GM18505 (cell line): Measurements from ENCODE around the gene SMG5.

ENCODE experiments used
- ATAC-seq: cut with Tn5 transposase; IDR thresholded peaks from one replicate; pipeline ENCODE4 v1.9.1; 2021; ENCODE audit not compliant: unreplicated experiment
- POLR2A ChIP-seq: IDR thresholded peaks from 4 replicates; pipeline ENCODE4 v1.6.1; 2011; ENCODE audit warnings: borderline replicate concordance; ENCODE audit not compliant: insufficient read depth, insufficient read length; ENCODE audit errors: extremely low read depth

SMG5 gene

DNA sequence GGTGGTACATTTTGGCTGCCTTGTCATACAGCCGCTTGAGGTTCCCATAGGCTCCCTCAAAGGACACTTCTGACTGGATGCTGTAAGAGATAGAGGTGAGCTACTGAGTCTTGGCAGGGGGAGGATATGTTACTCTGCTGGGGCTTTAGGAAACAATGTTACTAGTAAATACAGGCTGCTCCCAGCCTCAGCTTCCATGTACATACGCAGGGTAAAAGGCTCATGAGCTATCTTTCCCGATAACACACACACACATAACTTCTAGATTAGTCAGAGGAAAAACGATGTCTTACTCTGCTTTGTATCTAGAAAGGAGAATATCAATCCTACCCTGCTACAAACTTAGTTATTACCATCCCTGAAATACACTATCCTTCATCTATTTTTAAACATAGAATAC, 14.3 kb downstream of the SMG5 start:
- no peak for ATAC-seq
- TF ChIP-seq POLR2A, result no peak

DNA sequence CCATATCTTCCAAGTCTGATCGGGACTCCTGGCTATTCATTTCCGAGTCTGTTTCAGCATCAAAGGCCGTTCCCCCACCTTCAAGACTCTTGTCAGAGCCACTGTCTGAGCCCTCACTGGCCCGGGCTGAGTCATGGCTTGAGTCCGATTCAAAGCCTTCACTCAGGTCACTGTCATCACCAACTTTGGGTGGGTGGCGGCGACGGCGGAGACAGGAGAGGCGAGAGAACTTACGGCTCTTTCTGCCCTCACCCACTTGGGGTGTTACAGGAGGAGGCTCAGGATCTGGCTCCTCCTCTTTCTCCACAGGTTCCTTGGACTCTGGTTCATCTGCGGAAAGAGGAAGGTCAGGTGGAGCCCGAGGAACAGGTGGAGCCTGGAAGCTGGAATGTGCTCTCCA, 16.6 kb downstream of the SMG5 start:
- ATAC-seq, result no peak

DNA sequence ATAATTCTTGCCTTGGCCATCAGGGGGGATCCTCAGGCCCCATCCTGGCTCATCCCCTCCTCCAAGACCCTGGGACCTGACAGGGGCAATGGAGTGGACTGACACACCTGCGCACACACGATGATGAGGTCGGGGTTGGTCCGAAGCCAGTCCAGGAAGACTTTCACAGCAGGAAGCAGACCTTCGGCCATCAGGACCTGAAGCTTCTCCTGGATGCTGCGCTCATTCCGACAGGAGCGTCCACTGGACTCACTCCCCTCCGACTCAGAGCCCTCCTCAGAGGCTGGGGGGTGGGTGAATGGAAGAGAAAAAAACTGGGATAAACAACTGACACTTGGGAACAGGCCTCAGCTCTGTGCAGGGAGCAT, 19.4 kb downstream of the SMG5 start:
- no peak for TF ChIP-seq POLR2A
- no peak for ATAC-seq

More for the DNA sequence above, 16.6 kb downstream of the SMG5 start:
- no peak for TF ChIP-seq POLR2A

DNA sequence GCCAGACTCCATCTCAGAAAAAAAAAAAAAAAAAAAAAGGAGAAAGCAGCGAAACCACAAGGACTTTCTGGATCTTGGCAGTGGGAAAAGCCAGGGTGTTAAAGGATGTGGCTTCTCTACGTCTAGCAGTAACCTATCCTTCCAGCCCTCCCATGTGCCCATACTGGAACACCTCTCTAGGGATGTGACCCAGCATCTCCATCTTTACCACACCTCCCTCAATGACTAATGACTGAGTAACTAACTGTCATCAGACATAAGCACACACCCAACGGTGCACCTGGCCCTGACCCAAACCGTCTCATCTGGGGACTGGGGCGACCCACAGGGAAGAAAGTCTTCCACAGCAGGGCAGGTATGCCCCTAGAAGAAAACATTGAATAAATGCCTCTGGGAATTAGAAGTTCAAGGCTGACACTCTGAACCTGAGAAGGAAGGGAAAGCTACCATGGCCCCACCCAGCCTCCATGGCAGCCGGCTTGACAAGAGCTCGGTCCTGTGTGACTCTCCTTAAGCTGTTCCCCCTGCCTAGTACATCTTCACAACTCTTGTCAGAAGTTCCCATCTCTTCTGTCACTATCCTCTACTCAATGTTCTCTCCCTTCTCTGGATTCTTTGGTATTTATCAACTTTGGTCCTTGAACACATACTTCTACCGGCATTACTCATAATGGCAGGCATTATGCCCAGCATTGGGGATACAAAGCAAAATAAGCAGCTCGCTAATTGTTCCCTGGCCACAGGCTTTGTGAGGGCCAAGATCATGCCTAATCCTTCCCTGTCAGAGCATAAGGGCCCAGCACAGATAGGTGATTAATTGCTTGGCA, 20.0 kb downstream of the SMG5 start:
- ATAC-seq, result no peak
- TF ChIP-seq POLR2A, result no peak

DNA sequence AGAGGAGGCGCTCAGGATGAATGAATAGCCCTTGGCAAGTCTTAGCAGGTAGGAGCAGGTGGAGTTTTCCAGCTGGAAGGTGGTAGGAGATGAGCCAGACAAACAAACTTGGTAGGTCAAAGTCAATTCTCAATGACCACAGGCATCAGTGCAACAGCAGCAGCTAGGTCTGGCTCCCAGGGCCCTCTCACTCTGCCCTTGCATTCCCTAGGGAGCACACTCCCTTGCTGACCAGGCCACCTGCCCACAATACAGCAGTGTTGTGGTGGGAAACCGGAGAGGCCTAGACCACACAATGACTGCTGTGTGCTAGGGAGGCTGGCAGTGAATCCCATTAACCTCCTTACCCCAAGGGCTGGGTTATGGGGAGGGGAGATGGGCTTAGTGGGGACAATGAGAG, 21.7 kb downstream of the SMG5 start:
- no peak for ATAC-seq
- no peak for TF ChIP-seq POLR2A

DNA sequence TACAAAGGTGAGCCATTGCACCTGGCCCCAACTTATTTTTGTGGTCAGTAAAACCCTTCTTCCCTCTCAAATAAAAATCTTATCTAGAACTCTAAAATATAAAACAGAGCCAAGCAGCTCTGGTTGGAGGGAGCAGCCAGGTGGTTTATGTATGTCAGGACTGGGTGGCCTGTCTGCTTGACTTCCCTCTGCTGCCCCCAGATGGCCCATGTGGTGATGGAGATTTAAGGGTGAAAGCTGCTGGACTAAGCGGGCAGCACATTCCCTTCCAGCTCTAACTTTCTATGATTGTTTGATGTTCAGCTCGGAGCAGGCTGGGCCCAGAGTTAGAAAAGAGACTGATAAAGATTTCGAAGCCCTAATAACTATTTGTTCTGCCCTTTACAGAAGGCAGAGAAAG, 22.8 kb downstream of the SMG5 start:
- no peak for ATAC-seq
- no peak for TF ChIP-seq POLR2A

DNA sequence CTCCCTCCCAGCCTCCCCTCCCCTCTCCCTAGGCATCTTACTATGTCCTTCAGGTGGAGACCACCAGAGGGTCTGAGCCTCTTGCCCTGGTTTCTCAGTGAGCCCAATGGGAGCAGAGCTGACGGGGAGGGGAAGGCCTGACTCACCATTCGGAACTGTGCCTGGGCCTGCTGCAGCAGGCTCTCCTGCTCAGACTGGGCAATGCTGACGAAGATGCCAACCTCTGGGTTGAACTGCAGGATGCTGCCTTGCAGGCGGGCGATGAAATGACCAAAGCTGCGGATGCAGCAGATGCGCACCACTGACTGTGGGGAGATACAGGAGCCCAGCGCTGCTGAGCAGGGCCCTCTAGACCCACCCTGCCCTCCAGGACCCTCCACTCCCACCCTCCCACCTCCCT, 23.8 kb downstream of the SMG5 start:
- ATAC-seq, result no peak
- TF ChIP-seq POLR2A, result no peak

DNA sequence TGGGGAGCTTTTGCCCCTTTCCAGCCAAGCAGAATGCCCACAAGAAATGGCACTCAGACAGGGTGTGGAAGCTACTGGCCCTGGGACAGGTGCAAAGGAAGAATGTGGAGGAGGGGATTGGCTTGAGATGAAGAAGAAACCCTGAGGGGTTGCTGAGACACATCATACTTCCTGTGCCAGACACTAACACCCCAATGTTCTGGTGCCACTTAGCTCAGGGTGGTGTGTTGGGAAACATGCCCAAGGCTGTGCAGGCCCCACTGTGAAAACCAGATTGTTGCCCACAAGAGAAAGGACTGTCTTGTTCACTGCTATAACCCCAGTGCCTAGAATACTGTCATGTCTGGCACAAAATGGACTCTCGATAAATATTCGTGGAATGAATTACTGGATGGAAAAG, 24.9 kb downstream of the SMG5 start:
- ATAC-seq, result no peak
- no peak for TF ChIP-seq POLR2A

DNA sequence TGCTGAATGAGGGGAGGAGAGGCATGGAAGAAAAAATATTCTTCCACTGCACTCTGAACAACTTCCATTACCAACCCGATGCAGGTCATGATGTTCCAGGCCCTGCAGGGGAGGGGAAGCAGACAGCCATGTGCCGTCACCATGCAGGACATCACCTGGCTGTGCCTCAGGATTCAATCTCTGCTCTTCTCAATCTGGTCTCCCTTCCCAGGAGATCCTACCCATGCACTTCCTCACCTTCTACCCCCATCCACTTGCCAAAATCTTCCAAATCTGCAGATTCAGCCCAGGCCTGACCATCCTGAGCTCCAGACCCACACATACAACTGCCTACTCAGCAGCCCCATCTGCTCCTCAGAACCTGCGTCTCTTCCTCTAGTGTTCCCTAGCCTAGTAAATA, 29.0 kb downstream of the SMG5 start:
- no peak for ATAC-seq
- TF ChIP-seq POLR2A, result no peak

DNA sequence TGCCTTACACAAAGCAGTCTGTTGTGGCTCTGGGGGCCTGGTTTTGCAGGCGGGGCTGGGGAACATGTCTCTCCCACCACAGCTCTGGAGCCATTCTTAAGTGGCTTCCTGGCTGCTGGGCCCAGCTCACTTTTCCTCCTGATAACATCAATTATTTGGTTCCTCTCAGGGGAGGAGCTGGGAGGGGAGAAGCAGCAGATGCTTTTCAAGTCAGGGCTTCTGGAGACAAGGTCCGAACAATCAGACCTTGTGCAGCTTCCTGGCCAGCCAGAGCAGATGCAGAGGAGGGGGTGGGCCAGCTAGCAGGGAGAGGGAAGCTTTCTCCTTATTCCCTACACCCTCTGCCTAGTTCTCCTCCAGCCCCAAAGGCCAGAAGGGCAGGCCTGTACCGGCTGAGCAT, 31.1 kb downstream of the SMG5 start:
- ATAC-seq, result no peak
- TF ChIP-seq POLR2A, result no peak

DNA sequence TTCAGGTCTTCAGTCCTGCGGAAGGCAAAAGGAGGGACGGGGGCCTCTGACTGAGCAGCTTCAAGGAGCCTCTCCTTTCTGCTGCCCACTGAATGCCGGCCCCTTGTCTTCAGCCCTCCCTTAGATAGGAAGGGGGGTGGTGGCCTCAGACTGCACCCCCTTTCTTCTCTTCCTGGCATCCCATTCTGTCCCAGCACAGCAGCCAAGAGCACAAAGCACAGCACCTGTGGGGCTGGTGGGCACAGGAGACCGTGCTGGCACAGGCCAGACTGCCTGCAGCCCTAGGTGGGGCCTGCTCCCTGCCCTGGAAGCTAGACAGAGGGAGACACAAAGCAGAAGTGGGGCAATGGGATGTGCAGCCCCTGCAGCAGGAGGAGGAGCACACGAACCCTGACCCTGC, 33.0 kb downstream of the SMG5 start:
- ATAC-seq, result no peak
- no peak for TF ChIP-seq POLR2A

DNA sequence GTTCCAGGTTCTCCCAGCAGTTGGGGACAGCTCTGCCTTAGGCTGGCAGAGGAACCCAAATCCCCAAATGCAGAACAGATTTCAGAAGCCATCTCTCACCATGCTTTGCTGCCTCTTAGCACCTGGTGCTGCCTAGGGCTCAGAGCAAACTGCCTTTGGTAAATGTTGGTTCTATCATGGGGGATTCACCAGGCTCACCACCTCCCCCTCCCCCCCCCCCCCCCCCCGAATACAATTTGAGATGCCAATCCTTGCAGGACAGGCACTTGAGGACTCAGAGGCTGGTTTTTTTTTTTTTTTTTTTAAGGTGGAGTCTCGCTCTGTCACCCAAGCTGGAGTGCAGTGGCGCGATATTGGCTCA, 34.3 kb downstream of the SMG5 start:
- ATAC-seq, result no peak

DNA sequence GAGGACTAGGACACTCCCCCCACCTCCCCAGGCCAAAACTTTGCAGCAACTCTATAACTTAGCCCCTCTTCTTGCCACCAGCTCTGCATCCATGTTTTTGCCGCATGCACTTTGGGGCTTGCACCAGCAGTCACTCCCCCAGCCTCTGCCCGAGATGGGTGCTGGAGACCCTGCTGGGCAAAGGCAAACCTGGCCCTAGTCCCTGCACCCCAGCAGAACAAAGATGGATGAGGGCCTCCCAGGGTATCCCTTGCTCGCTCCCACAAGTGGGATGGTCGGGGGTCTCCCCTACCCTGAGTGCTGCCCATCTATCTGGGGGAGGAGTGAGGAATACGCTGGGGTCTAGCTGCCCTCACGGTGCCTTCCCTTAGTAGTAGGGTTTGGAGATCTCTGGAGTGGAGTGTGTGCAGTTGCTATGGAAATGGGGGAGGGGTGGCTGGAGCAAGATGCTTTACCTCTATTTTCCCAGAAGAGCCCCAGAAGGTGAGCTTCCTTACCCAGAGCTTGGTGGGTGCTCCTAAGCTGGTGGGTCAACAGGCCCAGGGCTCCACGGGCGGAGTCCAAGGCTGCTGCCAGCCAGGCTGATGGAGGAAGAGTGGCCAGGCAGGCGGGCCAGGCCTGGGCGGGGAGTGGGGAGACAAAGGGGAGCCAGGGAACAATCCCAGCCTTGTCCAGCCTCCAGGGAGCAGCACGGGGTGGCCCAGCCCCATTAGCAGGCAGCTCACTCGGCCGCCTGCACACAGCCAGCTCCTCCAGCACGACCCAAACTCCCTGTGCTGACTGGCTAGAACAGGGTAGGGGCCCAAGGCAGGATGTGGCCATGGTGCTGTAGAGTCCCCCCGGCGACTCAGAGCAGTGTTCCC, 34.9 kb downstream of the SMG5 start, which contains the start of gene PAQR6:
TSS of gene PAQR6 (minus strand) at position 597 of the 863 bp plus-strand sequence. CDS start 1,325 bp downstream, outside the sequence.
- no peak for TF ChIP-seq POLR2A
- no peak for ATAC-seq

More for the DNA sequence above, 34.3 kb downstream of the SMG5 start:
- no peak for TF ChIP-seq POLR2A
